GM12878 (cell line): ENCODE measurements around the gene DNAH17. TPM values are rescaled to one million over a fixed set of nuclear protein-coding genes. Genes with fewer than 3 reads are reported as not detected.
A peak's percentile ranks its signal among the peaks of the same experiment; 100 is the strongest.

Experiments
- BMI1 ChIP-seq: fragments of 450-650 bp; IDR thresholded peaks from 2 replicates; pipeline ENCODE4 v1.6.1; 2016; ENCODE audit warnings: mild to moderate bottlenecking, moderate library complexity, borderline replicate concordance
- CHD2 ChIP-seq: IDR thresholded peaks from 2 replicates; pipeline ENCODE4 v1.6.1; 2011; ENCODE audit warnings: low read depth, low read length, improper control_type of control experiment, borderline replicate concordance
- DPF2 ChIP-seq: fragments of 450-650 bp; IDR thresholded peaks from 2 replicates; pipeline ENCODE4 v1.6.1; 2017; ENCODE audit warnings: mild to moderate bottlenecking
- ETV6 ChIP-seq, 2 experiments: fragments of 450-650 bp in 1 of 2; IDR thresholded peaks in 1 of 2; conservative IDR thresholded peaks in 1 of 2; 2 replicates each; pipeline ENCODE4 v1.6.1; 2014; ENCODE audit warnings: antibody characterized with exemption in 1 of 2, borderline replicate concordance in 1 of 2, low read depth in 1 of 2, mild to moderate bottlenecking in 1 of 2, moderate library complexity in 1 of 2
- HSF1 ChIP-seq: fragments of 150-350 bp; IDR thresholded peaks from 2 replicates; pipeline ENCODE4 v1.6.1; 2014; ENCODE audit warnings: mild to moderate bottlenecking, low read depth, low read length
- IKZF1 ChIP-seq: fragments of 450-650 bp; conservative IDR thresholded peaks from 2 replicates; pipeline ENCODE4 v1.6.1; 2017; ENCODE audit warnings: antibody characterized with exemption, mild to moderate bottlenecking
- MEF2B ChIP-seq: fragments of 450-650 bp; IDR thresholded peaks from 2 replicates; pipeline ENCODE4 v1.6.1; 2018; ENCODE audit warnings: mild to moderate bottlenecking, moderate library complexity; ENCODE audit not compliant: partially characterized antibody, poor library complexity, severe bottlenecking
- NR2F1 ChIP-seq: fragments of 450-650 bp; conservative IDR thresholded peaks from 2 replicates; pipeline ENCODE4 v1.6.1; 2017; ENCODE audit warnings: mild to moderate bottlenecking
- NRF1 ChIP-seq: conservative IDR thresholded peaks from 2 replicates; pipeline ENCODE4 v1.6.1; 2011; ENCODE audit warnings: mild to moderate bottlenecking, low read depth, low read length, improper control_type of control experiment
- PAX8 ChIP-seq: fragments of 450-650 bp; IDR thresholded peaks from 2 replicates; pipeline ENCODE4 v1.6.1; 2017; ENCODE audit warnings: mild to moderate bottlenecking, moderate library complexity
- POU2F2 ChIP-seq: IDR thresholded peaks from 3 replicates; pipeline ENCODE4 v1.6.1; 2011; ENCODE audit warnings: low read depth, mild to moderate bottlenecking, low read length, borderline replicate concordance
- RBBP5 ChIP-seq: fragments of 200-600 bp; sonication (generic); conservative IDR thresholded peaks from 2 replicates; pipeline ENCODE4 v1.6.1; 2016
- SREBF2 ChIP-seq: IDR thresholded peaks from 2 replicates; pipeline ENCODE4 v1.6.1; 2012; ENCODE audit warnings: mild to moderate bottlenecking, low read length
- STAT1 ChIP-seq: fragments of 450-650 bp; conservative IDR thresholded peaks from 2 replicates; pipeline ENCODE4 v1.6.1; 2014; ENCODE audit warnings: antibody characterized with exemption, mild to moderate bottlenecking
- TCF12 ChIP-seq: IDR thresholded peaks from 2 replicates; pipeline ENCODE4 v1.6.1; 2011; ENCODE audit warnings: low read depth, mild to moderate bottlenecking, low read length
- USF1 ChIP-seq: IDR thresholded peaks from 2 replicates; pipeline ENCODE4 v1.6.1; 2011; ENCODE audit warnings: borderline replicate concordance, low read depth, mild to moderate bottlenecking, moderate library complexity, mixed read lengths, low read length; ENCODE audit not compliant: insufficient read depth; ENCODE audit errors: extremely low read length
- YBX1 ChIP-seq: fragments of 450-650 bp; IDR thresholded peaks from 2 replicates; pipeline ENCODE4 v1.6.1; 2016; ENCODE audit warnings: antibody characterized with exemption
- ZNF207 ChIP-seq: fragments of 450-650 bp; IDR thresholded peaks from 2 replicates; pipeline ENCODE4 v1.6.1; 2014; ENCODE audit warnings: antibody characterized with exemption, mild to moderate bottlenecking, borderline replicate concordance
- ZNF217 ChIP-seq: fragments of 450-650 bp; IDR thresholded peaks from 2 replicates; pipeline ENCODE4 v1.6.1; 2017; ENCODE audit warnings: antibody characterized with exemption, mild to moderate bottlenecking
- ZNF384 ChIP-seq: IDR thresholded peaks from 2 replicates; pipeline ENCODE4 v1.6.1; 2012; ENCODE audit warnings: low read depth, mild to moderate bottlenecking, low read length, improper control_type of control experiment, borderline replicate concordance
- ZNF622 ChIP-seq: fragments of 450-650 bp; IDR thresholded peaks from 2 replicates; pipeline ENCODE4 v1.6.1; 2017; ENCODE audit warnings: mild to moderate bottlenecking, inconsistent platforms
- ZSCAN29 ChIP-seq: fragments of 450-650 bp; IDR thresholded peaks from 2 replicates; pipeline ENCODE4 v1.6.1; 2017; ENCODE audit warnings: mild to moderate bottlenecking, moderate library complexity
- polyA plus RNA-seq, 11 experiments: library from polyadenylated mRNA; depleted of rRNA in 4 of 11; unstranded in 6 of 11; stranded (reverse) in 5 of 11; fragments of >200 nt; fragmentation: Nextera tagmentation in 4 of 11; fragmentation: Illumina TruSeq in 1 of 11; extraction: Ambion mirVana in 4 of 11; extraction: Trizol in 1 of 11; gene quantifications; 1 replicate in 1 of 11; 2 replicates in 10 of 11; pipeline versions ENCODE4 v1.2.1 to v1.2.3, GENCODE V29; 2011 to 2016; ENCODE audit warnings: inconsistent platforms in 2 of 11, missing spikeins in 2 of 11, low read depth in 1 of 11
- total RNA-seq, 4 experiments: library from RNA; depleted of rRNA in 3 of 4; stranded (reverse); fragments of >200 nt in 3 of 4; fragmentation: Illumina TruSeq in 1 of 4; extraction: Trizol in 1 of 4; gene quantifications; 2 replicates each; pipeline versions ENCODE4 v1.2.1 to v1.2.3, GENCODE V29; 2013 to 2021
- TF ChIP-seq, protein P1 (sequence below): fragments of 450-650 bp; IDR thresholded peaks from 2 replicates; pipeline ENCODE4 v1.6.1; 2017; ENCODE audit warnings: mild to moderate bottlenecking, moderate library complexity
- TF ChIP-seq, protein P2 (sequence below), 3 experiments: IDR thresholded peaks in 2 of 3; conservative IDR thresholded peaks in 1 of 3; 2 replicates each; pipeline ENCODE4 v1.5.1; 2011; ENCODE audit warnings: low read depth in 3 of 3, low read length in 3 of 3, mild to moderate bottlenecking in 3 of 3, control low read depth in 2 of 3, moderate library complexity in 2 of 3, inconsistent platforms in 1 of 3, mixed read lengths in 1 of 3; ENCODE audit not compliant: control insufficient read depth in 2 of 3, insufficient read depth in 1 of 3; ENCODE audit errors: extremely low read depth in 1 of 3

Gene DNAH17
- total and polyA plus RNA-seq, 10 of the 15 experiments (the other 5 are each of a cell fraction or from before 2014, with no cell fraction given) = 0.16 to 2.9 (median 0.56) TPM

- TF ChIP-seq BMI1 (peak; percentile 30; the same call in 1 of the 2 replicates), TCF12 (peak; percentile 83), POU2F2 (peak; percentile 65; the same call in 2 of the 3 replicates), ZNF384 (no peak), ZNF622 (no peak), IKZF1 (peak; percentile 69), NR2F1 (peak; percentile 98), USF1 (peak; percentile 91), SREBF2 (no peak), MEF2B (peak; percentile 88), ZSCAN29 (no peak), PAX8 (no peak), STAT1 (no peak), HSF1 (no peak), ZNF217 (no peak), DPF2 (peak; percentile 37; the same call in 1 of the 2 replicates), YBX1 (no peak), NRF1 (no peak), ETV6 (conservative IDR thresholded peaks at IDR 0.05 in 1 of 2, IDR thresholded peaks at IDR 0.05 in 1 of 2; ENCODE audit: borderline replicate concordance in 1 of 2, low read depth in 1 of 2) (no peak), ZNF207 (no peak), CHD2 (0 out of 2 replicates have a peak, but pooled peaks have one; percentile 60), RBBP5 (no peak)
- TF ChIP-seq, protein P1, sequence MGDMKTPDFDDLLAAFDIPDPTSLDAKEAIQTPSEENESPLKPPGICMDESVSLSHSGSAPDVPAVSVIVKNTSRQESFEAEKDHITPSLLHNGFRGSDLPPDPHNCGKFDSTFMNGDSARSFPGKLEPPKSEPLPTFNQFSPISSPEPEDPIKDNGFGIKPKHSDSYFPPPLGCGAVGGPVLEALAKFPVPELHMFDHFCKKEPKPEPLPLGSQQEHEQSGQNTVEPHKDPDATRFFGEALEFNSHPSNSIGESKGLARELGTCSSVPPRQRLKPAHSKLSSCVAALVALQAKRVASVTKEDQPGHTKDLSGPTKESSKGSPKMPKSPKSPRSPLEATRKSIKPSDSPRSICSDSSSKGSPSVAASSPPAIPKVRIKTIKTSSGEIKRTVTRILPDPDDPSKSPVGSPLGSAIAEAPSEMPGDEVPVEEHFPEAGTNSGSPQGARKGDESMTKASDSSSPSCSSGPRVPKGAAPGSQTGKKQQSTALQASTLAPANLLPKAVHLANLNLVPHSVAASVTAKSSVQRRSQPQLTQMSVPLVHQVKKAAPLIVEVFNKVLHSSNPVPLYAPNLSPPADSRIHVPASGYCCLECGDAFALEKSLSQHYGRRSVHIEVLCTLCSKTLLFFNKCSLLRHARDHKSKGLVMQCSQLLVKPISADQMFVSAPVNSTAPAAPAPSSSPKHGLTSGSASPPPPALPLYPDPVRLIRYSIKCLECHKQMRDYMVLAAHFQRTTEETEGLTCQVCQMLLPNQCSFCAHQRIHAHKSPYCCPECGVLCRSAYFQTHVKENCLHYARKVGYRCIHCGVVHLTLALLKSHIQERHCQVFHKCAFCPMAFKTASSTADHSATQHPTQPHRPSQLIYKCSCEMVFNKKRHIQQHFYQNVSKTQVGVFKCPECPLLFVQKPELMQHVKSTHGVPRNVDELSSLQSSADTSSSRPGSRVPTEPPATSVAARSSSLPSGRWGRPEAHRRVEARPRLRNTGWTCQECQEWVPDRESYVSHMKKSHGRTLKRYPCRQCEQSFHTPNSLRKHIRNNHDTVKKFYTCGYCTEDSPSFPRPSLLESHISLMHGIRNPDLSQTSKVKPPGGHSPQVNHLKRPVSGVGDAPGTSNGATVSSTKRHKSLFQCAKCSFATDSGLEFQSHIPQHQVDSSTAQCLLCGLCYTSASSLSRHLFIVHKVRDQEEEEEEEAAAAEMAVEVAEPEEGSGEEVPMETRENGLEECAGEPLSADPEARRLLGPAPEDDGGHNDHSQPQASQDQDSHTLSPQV = no peak
- TF ChIP-seq, protein P2, sequence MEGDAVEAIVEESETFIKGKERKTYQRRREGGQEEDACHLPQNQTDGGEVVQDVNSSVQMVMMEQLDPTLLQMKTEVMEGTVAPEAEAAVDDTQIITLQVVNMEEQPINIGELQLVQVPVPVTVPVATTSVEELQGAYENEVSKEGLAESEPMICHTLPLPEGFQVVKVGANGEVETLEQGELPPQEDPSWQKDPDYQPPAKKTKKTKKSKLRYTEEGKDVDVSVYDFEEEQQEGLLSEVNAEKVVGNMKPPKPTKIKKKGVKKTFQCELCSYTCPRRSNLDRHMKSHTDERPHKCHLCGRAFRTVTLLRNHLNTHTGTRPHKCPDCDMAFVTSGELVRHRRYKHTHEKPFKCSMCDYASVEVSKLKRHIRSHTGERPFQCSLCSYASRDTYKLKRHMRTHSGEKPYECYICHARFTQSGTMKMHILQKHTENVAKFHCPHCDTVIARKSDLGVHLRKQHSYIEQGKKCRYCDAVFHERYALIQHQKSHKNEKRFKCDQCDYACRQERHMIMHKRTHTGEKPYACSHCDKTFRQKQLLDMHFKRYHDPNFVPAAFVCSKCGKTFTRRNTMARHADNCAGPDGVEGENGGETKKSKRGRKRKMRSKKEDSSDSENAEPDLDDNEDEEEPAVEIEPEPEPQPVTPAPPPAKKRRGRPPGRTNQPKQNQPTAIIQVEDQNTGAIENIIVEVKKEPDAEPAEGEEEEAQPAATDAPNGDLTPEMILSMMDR (IDR thresholded peaks at IDR 0.05 in 2 of 3, conservative IDR thresholded peaks at IDR 0.05 in 1 of 3; ENCODE audit: control insufficient read depth in 2 of 3, extremely low read depth in 1 of 3, insufficient read depth in 1 of 3, low read depth in 3 of 3, low read length in 3 of 3) = no peak
Measured at GRCh38 chr17:78474614-78475146, 102.5 kb downstream of the DNAH17 start (continued).
